Mesendoderm (in vitro differentiated cells): Measurements from ENCODE around the gene ZNF282.
A peak's percentile ranks its signal among the peaks of the same experiment; 100 is the strongest.

ENCODE experiments used
- DNase-seq: peaks from one replicate; pipeline ENCODE4 v3.0.0; 2013
- H2AK5ac ChIP-seq: 2 replicates; pipeline ENCODE4 v1.6.1; 2013; ENCODE audit warnings: low read length, inconsistent platforms
- H2BK120ac ChIP-seq: 2 replicates; pipeline ENCODE4 v1.6.1; 2013; ENCODE audit warnings: low read depth, mild to moderate bottlenecking, low read length, moderate library complexity, mixed read lengths
- H2BK15ac ChIP-seq: replicated peaks from 2 replicates; pipeline ENCODE4 v1.6.1; 2013; ENCODE audit warnings: low read depth, mild to moderate bottlenecking, moderate library complexity
- H2BK5ac ChIP-seq: 2 replicates; pipeline ENCODE4 v1.6.1; 2013; ENCODE audit warnings: low read length, inconsistent platforms
- H3K18ac ChIP-seq: 2 replicates; pipeline ENCODE4 v1.6.1; 2013; ENCODE audit warnings: mild to moderate bottlenecking, low read length, mixed read lengths
- H3K23ac ChIP-seq: one replicate; pipeline ENCODE4 v1.6.1; 2013; ENCODE audit warnings: low read length
- H3K27ac ChIP-seq: 2 replicates; pipeline ENCODE4 v1.5.1; 2013; ENCODE audit warnings: low read depth, mild to moderate bottlenecking, inconsistent platforms, low read length, moderate library complexity
- H3K27me3 ChIP-seq: 2 replicates; pipeline ENCODE4 v1.6.1; 2013; ENCODE audit warnings: low read length, control low read depth, mild to moderate bottlenecking, inconsistent platforms; ENCODE audit not compliant: insufficient read depth, poor library complexity
- H3K36me3 ChIP-seq: 2 replicates; pipeline ENCODE4 v1.6.1; 2013; ENCODE audit warnings: low read length, inconsistent platforms; ENCODE audit not compliant: control insufficient read depth, insufficient read depth
- H3K4ac ChIP-seq: one replicate; pipeline ENCODE4 v1.6.1; 2013; ENCODE audit warnings: low read depth, mild to moderate bottlenecking, low read length, moderate library complexity
- H3K4me1 ChIP-seq: 2 replicates; pipeline ENCODE4 v1.6.1; 2013; ENCODE audit warnings: low read depth, low read length, inconsistent platforms; ENCODE audit not compliant: control insufficient read depth
- H3K4me2 ChIP-seq: 2 replicates; pipeline ENCODE4 v1.6.1; 2013; ENCODE audit warnings: low read length
- H3K4me3 ChIP-seq: 2 replicates; pipeline ENCODE4 v1.5.1; 2013; ENCODE audit warnings: mild to moderate bottlenecking, low read length
- H3K56ac ChIP-seq: one replicate; pipeline ENCODE4 v1.6.1; 2013; ENCODE audit warnings: low read length
- H3K79me1 ChIP-seq: 2 replicates; pipeline ENCODE4 v1.6.1; 2013; ENCODE audit warnings: low read length, inconsistent platforms
- H3K79me2 ChIP-seq: 2 replicates; pipeline ENCODE4 v1.6.1; 2013; ENCODE audit warnings: mild to moderate bottlenecking, low read length; ENCODE audit not compliant: control insufficient read depth, insufficient read depth
- H3K9ac ChIP-seq: 2 replicates; pipeline ENCODE4 v1.6.1; 2013; ENCODE audit warnings: low read length, inconsistent platforms
- H4K5ac ChIP-seq: one replicate; pipeline ENCODE4 v1.6.1; 2013; ENCODE audit warnings: low read length
- H4K8ac ChIP-seq: one replicate; pipeline ENCODE4 v1.6.1; 2013; ENCODE audit warnings: low read depth, mild to moderate bottlenecking, control low read depth, low read length, moderate library complexity
- WGBS: extraction: QIAGEN DNeasy Blood & Tissue Kit; methylation state at CpG from one replicate; pipeline ENCODE4 v1.1.7; 2013; ENCODE audit warnings: low lambda C conversion rate, missing lambda C conversion rate; ENCODE audit not compliant: insufficient coverage; ENCODE audit errors: extremely low coverage; 5-methylcytosine and 5-hydroxymethylcytosine counted together

ZNF282 gene

GRCh38 chr7:149205690-149206381 lies 10.5 kb downstream of the ZNF282 start:
- no peak overlapping the region for H3K18ac ChIP-seq
- H3K4me3 ChIP-seq, result no peak overlapping the region
- no peak overlapping the region for H4K8ac ChIP-seq
- no CpG with 5 or more reads among the region's 18 CpGs for WGBS
- no peaks in the 10 kb centered on the region for H3K4me1 ChIP-seq
- no peak overlapping the region for H3K9ac ChIP-seq
- H3K79me2 ChIP-seq, result peaks cover 8% of the 10 kb centered on the region
- no peak overlapping the region for H2BK120ac ChIP-seq
- no peak overlapping the region for H2BK15ac ChIP-seq
- H3K27me3 ChIP-seq, result no peaks in the 10 kb centered on the region
- no peak for DNase-seq
- H3K4me2 ChIP-seq, result no peak overlapping the region
- no peak overlapping the region for H3K4ac ChIP-seq
- no peak overlapping the region for H2AK5ac ChIP-seq
- no peak overlapping the region for H4K5ac ChIP-seq
- no peak overlapping the region for H2BK5ac ChIP-seq
- H3K79me1 ChIP-seq, result peaks cover 16% of the 10 kb centered on the region
- H3K23ac ChIP-seq, result no peak overlapping the region
- peaks cover 10% of the 10 kb centered on the region for H3K36me3 ChIP-seq
- H3K27ac ChIP-seq, result no peak overlapping the region
- H3K56ac ChIP-seq, result no peak overlapping the region

GRCh38 chr7:149207324-149208035 lies 12.1 kb downstream of the ZNF282 start:
- no peak overlapping the region for H4K5ac ChIP-seq
- peaks cover 14% of the 10 kb centered on the region for H3K79me1 ChIP-seq
- no peak overlapping the region for H2BK120ac ChIP-seq
- H3K56ac ChIP-seq, result no peak overlapping the region
- H3K4me2 ChIP-seq, result no peak overlapping the region
- H3K23ac ChIP-seq, result no peak overlapping the region
- no peaks in the 10 kb centered on the region for H3K27me3 ChIP-seq
- H3K4me1 ChIP-seq, result no peaks in the 10 kb centered on the region
- H2BK15ac ChIP-seq, result no peak overlapping the region
- no peak overlapping the region for H3K4me3 ChIP-seq
- H2BK5ac ChIP-seq, result no peak overlapping the region
- no peak for DNase-seq
- H3K79me2 ChIP-seq, result peaks cover 8% of the 10 kb centered on the region
- H4K8ac ChIP-seq, result no peak overlapping the region
- peaks cover 11% of the 10 kb centered on the region for H3K36me3 ChIP-seq
- H3K27ac ChIP-seq, result no peak overlapping the region
- H3K4ac ChIP-seq, result no peak overlapping the region
- no peak overlapping the region for H3K18ac ChIP-seq
- WGBS, result no CpG with 5 or more reads among the region's 35 CpGs
- no peak overlapping the region for H3K9ac ChIP-seq
- H2AK5ac ChIP-seq, result no peak overlapping the region

GRCh38 chr7:149209518-149210269 lies 14.3 kb downstream of the ZNF282 start:
- DNase-seq, result peak; percentile 88
- WGBS, result no CpG with 5 or more reads among the region's 7 CpGs

GRCh38 chr7:149210551-149210950 lies 15.2 kb downstream of the ZNF282 start:
- H3K27ac ChIP-seq, result no peak overlapping the region
- H3K4me2 ChIP-seq, result no peak overlapping the region
- H4K5ac ChIP-seq, result no peak overlapping the region
- H3K79me2 ChIP-seq, result peaks cover 1% of the 10 kb centered on the region
- H3K36me3 ChIP-seq, result peaks cover 10% of the 10 kb centered on the region
- H3K79me1 ChIP-seq, result peaks cover 3% of the 10 kb centered on the region
- H3K23ac ChIP-seq, result no peak overlapping the region
- no CpG with 5 or more reads among the region's 11 CpGs for WGBS
- H3K27me3 ChIP-seq, result no peaks in the 10 kb centered on the region
- H3K4ac ChIP-seq, result no peak overlapping the region
- H2BK15ac ChIP-seq, result no peak overlapping the region
- H2BK120ac ChIP-seq, result no peak overlapping the region
- H3K9ac ChIP-seq, result no peak overlapping the region
- H3K4me1 ChIP-seq, result no peaks in the 10 kb centered on the region
- H2AK5ac ChIP-seq, result no peak overlapping the region
- H3K4me3 ChIP-seq, result no peak overlapping the region
- H3K56ac ChIP-seq, result no peak overlapping the region
- DNase-seq, result no peak
- no peak overlapping the region for H4K8ac ChIP-seq
- H3K18ac ChIP-seq, result no peak overlapping the region
- H2BK5ac ChIP-seq, result no peak overlapping the region

More at GRCh38 chr7:149209518-149210269, 14.3 kb downstream of the ZNF282 start:
- H2AK5ac ChIP-seq, result no peak overlapping the region
- H3K79me1 ChIP-seq, result peaks cover 4% of the 10 kb centered on the region
- peaks cover 3% of the 10 kb centered on the region for H3K79me2 ChIP-seq
- no peak overlapping the region for H3K4ac ChIP-seq
- no peak overlapping the region for H3K4me3 ChIP-seq
- H2BK5ac ChIP-seq, result no peak overlapping the region
- H3K23ac ChIP-seq, result no peak overlapping the region
- H2BK15ac ChIP-seq, result no peak overlapping the region
- no peak overlapping the region for H3K27ac ChIP-seq
- no peaks in the 10 kb centered on the region for H3K4me1 ChIP-seq
- H4K8ac ChIP-seq, result no peak overlapping the region
- no peak overlapping the region for H3K56ac ChIP-seq
- H4K5ac ChIP-seq, result no peak overlapping the region
- H3K27me3 ChIP-seq, result no peaks in the 10 kb centered on the region
- H3K9ac ChIP-seq, result no peak overlapping the region
- H3K36me3 ChIP-seq, result peaks cover 8% of the 10 kb centered on the region
- H3K18ac ChIP-seq, result no peak overlapping the region
- H2BK120ac ChIP-seq, result no peak overlapping the region
- no peak overlapping the region for H3K4me2 ChIP-seq

GRCh38 chr7:149214020-149214720 lies 18.8 kb downstream of the ZNF282 start:
- Histone ChIP-seq H3K79me1 (peaks cover 2% of the 10 kb centered on the region), H3K27me3 (no peaks in the 10 kb centered on the region), H2BK120ac (no peak overlapping the region), H3K4ac (no peak overlapping the region), H3K23ac (no peak overlapping the region), H3K36me3 (peaks cover 9% of the 10 kb centered on the region), H3K9ac (no peak overlapping the region), H3K4me1 (no peaks in the 10 kb centered on the region), H3K4me2 (no peak overlapping the region), H3K56ac (no peak overlapping the region), H3K18ac (no peak overlapping the region), H2BK5ac (no peak overlapping the region), H3K4me3 (no peak overlapping the region), H2BK15ac (no peak overlapping the region), H4K5ac (no peak overlapping the region), H3K79me2 (no peaks in the 10 kb centered on the region), H3K27ac (no peak overlapping the region), H4K8ac (no peak overlapping the region), H2AK5ac (no peak overlapping the region)
- WGBS, result no CpG with 5 or more reads among the region's 7 CpGs
- DNase-seq, result no peak
